H1 (cell line): ENCODE data around the gene ZNF211. TPM values are rescaled to one million over a fixed set of nuclear protein-coding genes. Genes with fewer than 3 reads are reported as not detected.

Source experiments
- CTCF ChIA-PET: fragments of 300-600 bp; sonication (Branson Sonifier 250); formaldehyde crosslinking; loops from one replicate; lab custom pipeline; 2021; ENCODE audit not compliant: partially characterized antibody; lab: Charles Lee
- POLR2A ChIA-PET: fragments of 300-600 bp; sonication (Branson Sonifier 250); formaldehyde crosslinking; loops from one replicate; lab custom pipeline; 2021; ENCODE audit warnings: inconsistent platforms; ENCODE audit not compliant: partially characterized antibody; lab: Charles Lee
- DNase-seq, 2 experiments: peaks; one replicate each; pipeline versions ENCODE4 v3.0.0 to v3.0.0-alpha.2; 2010 to 2022; ENCODE audit warnings: low spot score in 2 of 2, low read depth in 1 of 2, mixed read lengths in 1 of 2
- FAIRE-seq: peaks from 2 replicates; lab custom pipeline; 2011; peaks lifted over from hg19 to GRCh38; lab: Jason Lieb, UNC
- H2AFZ ChIP-seq: 2 replicates; pipeline ENCODE4 v1.8.1; 2012; ENCODE audit warnings: low read length, inconsistent platforms
- H2AK5ac ChIP-seq: 2 replicates; pipeline ENCODE4 v1.6.1; 2013; ENCODE audit warnings: low read depth, low read length
- H2BK120ac ChIP-seq: replicated peaks from 2 replicates; pipeline ENCODE3; 2013; ENCODE audit warnings: low read depth, low read length, inconsistent platforms
- H2BK12ac ChIP-seq: 2 replicates; pipeline ENCODE4 v1.6.1; 2013; ENCODE audit warnings: low read depth, low read length
- H2BK15ac ChIP-seq: 2 replicates; pipeline ENCODE4 v1.6.1; 2013; ENCODE audit warnings: low read length
- H2BK20ac ChIP-seq: 2 replicates; pipeline ENCODE4 v1.6.1; 2013; ENCODE audit warnings: low read length
- H2BK5ac ChIP-seq: 2 replicates; pipeline ENCODE4 v1.6.1; 2013; ENCODE audit warnings: low read depth, low read length
- H3K14ac ChIP-seq: 2 replicates; pipeline ENCODE4 v1.6.1; 2013; ENCODE audit warnings: inconsistent platforms; ENCODE audit not compliant: insufficient read length
- H3K18ac ChIP-seq: 2 replicates; pipeline ENCODE4 v1.6.1; 2013; ENCODE audit warnings: low read length; ENCODE audit errors: extremely low read depth
- H3K23ac ChIP-seq: 2 replicates; pipeline ENCODE4 v1.6.1; 2013; ENCODE audit warnings: inconsistent platforms; ENCODE audit not compliant: insufficient read length
- H3K23me2 ChIP-seq: 2 replicates; pipeline ENCODE4 v1.6.1; 2013; ENCODE audit warnings: low read depth, low read length
- H3K27ac ChIP-seq: 2 replicates; pipeline ENCODE4 v1.6.1; 2011; ENCODE audit warnings: low read depth, low read length, inconsistent platforms
- H3K27me3 ChIP-seq, 4 experiments: replicated peaks in 1 of 4; 1 replicate in 1 of 4; 2 replicates in 3 of 4; pipeline versions ENCODE4 v1.6.1 to v1.8.1; 2011 to 2013; ENCODE audit warnings: low read length in 3 of 4, mild to moderate bottlenecking in 3 of 4, inconsistent platforms in 2 of 4, mixed read lengths in 2 of 4, moderate library complexity in 1 of 4; ENCODE audit not compliant: control insufficient read depth in 3 of 4, insufficient read depth in 3 of 4; ENCODE audit errors: extremely low read depth in 1 of 4
- H3K36me3 ChIP-seq, 4 experiments: 2 replicates each; pipeline versions ENCODE4 v1.6.1 to v1.8.1; 2011 to 2013; ENCODE audit warnings: mild to moderate bottlenecking in 4 of 4, low read length in 3 of 4, moderate library complexity in 2 of 4, control low read depth in 1 of 4, inconsistent platforms in 1 of 4; ENCODE audit not compliant: insufficient read depth in 4 of 4, control insufficient read depth in 2 of 4
- H3K4ac ChIP-seq: replicated peaks from 2 replicates; pipeline ENCODE3; 2013; ENCODE audit warnings: low read length, low read depth, mixed read lengths, inconsistent platforms; ENCODE audit not compliant: insufficient read length
- H3K4me1 ChIP-seq, 4 experiments: replicated peaks in 1 of 4; 1 replicate in 1 of 4; 2 replicates in 3 of 4; pipeline versions ENCODE4 v1.6.1 to v1.8.1; 2011 to 2013; ENCODE audit warnings: low read length in 3 of 4, inconsistent platforms in 2 of 4, mixed read lengths in 1 of 4; ENCODE audit not compliant: insufficient read depth in 4 of 4, control insufficient read depth in 3 of 4
- H3K4me2 ChIP-seq, 2 experiments: 2 replicates each; pipeline versions ENCODE4 v1.6.1 to v1.8.1; 2011 to 2013; ENCODE audit warnings: low read depth in 2 of 2, low read length in 2 of 2, control low read depth in 1 of 2, inconsistent platforms in 1 of 2, mild to moderate bottlenecking in 1 of 2; ENCODE audit not compliant: insufficient read depth in 1 of 2
- H3K4me3 ChIP-seq, 4 experiments: fragments of 200-600, 300-600 bp in 1 of 4; sonication (generic), shearing (Covaris generic), sonication (Bioruptor Twin) in 1 of 4; 2 replicates each; pipeline versions ENCODE4 v1.5.1 to v1.8.1; 2011 to 2016; ENCODE audit warnings: low read length in 4 of 4, low read depth in 3 of 4, control low read depth in 2 of 4, inconsistent platforms in 2 of 4, mild to moderate bottlenecking in 2 of 4, mixed read lengths in 1 of 4, moderate library complexity in 1 of 4; ENCODE audit not compliant: insufficient read depth in 2 of 4; ENCODE audit errors: extremely low read depth in 1 of 4
- H3K56ac ChIP-seq: replicated peaks from 2 replicates; pipeline ENCODE3; 2013; ENCODE audit warnings: low read depth, mild to moderate bottlenecking, mixed read lengths, low read length, inconsistent platforms; ENCODE audit not compliant: insufficient read length
- H3K79me1 ChIP-seq: 2 replicates; pipeline ENCODE4 v1.6.1; 2013; ENCODE audit warnings: low read depth, low read length, control low read depth
- H3K79me2 ChIP-seq, 2 experiments: 2 replicates each; pipeline versions ENCODE4 v1.6.1 to v1.8.1; 2012 to 2013; ENCODE audit warnings: low read length in 2 of 2, mild to moderate bottlenecking in 2 of 2, inconsistent platforms in 1 of 2; ENCODE audit not compliant: insufficient read depth in 2 of 2, control insufficient read depth in 1 of 2
- H3K9ac ChIP-seq, 4 experiments: replicated peaks in 1 of 4; 1 replicate in 1 of 4; 2 replicates in 3 of 4; pipeline versions ENCODE4 v1.6.1 to v1.8.1; 2011 to 2013; ENCODE audit warnings: low read depth in 3 of 4, low read length in 3 of 4, control low read depth in 2 of 4, mild to moderate bottlenecking in 2 of 4, moderate library complexity in 2 of 4, inconsistent platforms in 1 of 4; ENCODE audit errors: extremely low read depth in 1 of 4
- H3K9me3 ChIP-seq, 2 experiments: 2 replicates each; pipeline versions ENCODE4 v1.6.1 to v1.8.1; 2012 to 2013; ENCODE audit warnings: mild to moderate bottlenecking in 2 of 2, moderate library complexity in 2 of 2, control low read depth in 1 of 2, inconsistent platforms in 1 of 2, low read depth in 1 of 2, low read length in 1 of 2, mixed read lengths in 1 of 2; ENCODE audit not compliant: insufficient read depth in 2 of 2
- H4K20me1 ChIP-seq, 2 experiments: replicated peaks in 1 of 2; 2 replicates each; pipeline versions ENCODE3 to v1.8.1; 2011 to 2013; ENCODE audit warnings: inconsistent platforms in 2 of 2, low read length in 2 of 2, mild to moderate bottlenecking in 1 of 2; ENCODE audit not compliant: insufficient read depth in 2 of 2, control insufficient read depth in 1 of 2
- H4K5ac ChIP-seq: 2 replicates; pipeline ENCODE4 v1.6.1; 2013; ENCODE audit warnings: low read length, low read depth, mixed read lengths, inconsistent platforms; ENCODE audit not compliant: insufficient read length
- H4K8ac ChIP-seq: 2 replicates; pipeline ENCODE4 v1.8.0; 2013; ENCODE audit warnings: mild to moderate bottlenecking, moderate library complexity, low read length, inconsistent platforms; ENCODE audit not compliant: insufficient read depth; ENCODE audit errors: extremely low read depth
- H4K91ac ChIP-seq: replicated peaks from 2 replicates; pipeline ENCODE3; 2013; ENCODE audit warnings: low read length, mixed read lengths, inconsistent platforms; ENCODE audit not compliant: insufficient read length
- MAFK ChIP-seq: IDR thresholded peaks from 2 replicates; pipeline ENCODE4 v1.6.1; 2012; ENCODE audit warnings: low read depth, mild to moderate bottlenecking, improper control_type of control experiment, low read length
- POLR2AphosphoS5 ChIP-seq: IDR thresholded peaks from 2 replicates; pipeline ENCODE4 v1.6.1; 2011; ENCODE audit warnings: low read depth, low read length
- WGBS, 2 experiments: shearing (Covaris generic) in 1 of 2; methylation state at CpG; one replicate each; pipeline versions ENCODE4 v1.1.6 to v1.1.7; 2013 to 2015; ENCODE audit warnings: low lambda C conversion rate in 2 of 2, mixed read lengths in 2 of 2, inconsistent platforms in 1 of 2, low coverage in 1 of 2, missing lambda C conversion rate in 1 of 2; ENCODE audit not compliant: insufficient replicate concordance in 2 of 2, insufficient coverage in 1 of 2, insufficient read length in 1 of 2; ENCODE audit errors: extremely low coverage in 1 of 2, missing lambda C conversion rate in 1 of 2; 5-methylcytosine and 5-hydroxymethylcytosine counted together
- polyA plus RNA-seq, 7 experiments: library from polyadenylated mRNA; depleted of rRNA in 3 of 7; stranded (reverse) in 5 of 7; unstranded in 2 of 7; fragments of >200 nt in 5 of 7; fragments of 200-250 nt in 2 of 7; gene quantifications; 1 replicate in 5 of 7; 2 replicates in 1 of 7; 4 replicates in 1 of 7; pipeline versions ENCODE4 v1.2.1 to v1.2.3, GENCODE V29; 2011 to 2013; ENCODE audit warnings: missing spikeins in 2 of 7, mixed read lengths in 2 of 7
- total RNA-seq: library from RNA; stranded (reverse); fragmentation: NEBNext Ultra II Directional; extraction: Animal tissue kit (Norgen Biotek cat#: 25700); gene quantifications from 2 replicates; pipeline ENCODE4 v1.2.1, GENCODE V29; 2021

Gene ZNF211
- total and polyA plus RNA-seq, 2 of the 8 experiments (the other 6 are each of a cell fraction or from before 2014, with no cell fraction given) = 7.5 to 15.7 TPM

DNA sequence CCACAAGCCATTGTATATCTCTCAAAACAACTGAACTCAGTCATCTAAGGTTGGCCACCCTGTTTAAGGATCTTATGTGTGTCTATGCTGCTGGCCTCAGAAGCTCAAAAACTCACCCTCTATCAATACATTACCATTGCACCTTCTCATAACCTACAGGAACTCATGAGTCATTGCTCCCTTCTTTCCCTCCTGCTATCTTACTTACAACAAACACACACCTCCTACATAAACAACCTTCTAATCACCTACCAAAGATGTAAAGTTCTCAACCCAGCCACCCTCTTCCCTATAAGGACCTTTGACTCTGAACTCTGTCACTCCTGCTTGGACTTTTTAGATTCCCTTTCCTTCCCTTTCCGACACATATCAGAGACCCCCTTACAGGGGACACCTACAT is 22.5 kb downstream of the ZNF211 start:
- no peak overlapping the region for H3K23ac ChIP-seq
- no peak overlapping the region for H3K4me3 ChIP-seq
- H2BK15ac ChIP-seq = no peak overlapping the region
- no peaks in the 10 kb centered on the region for H3K9me3 ChIP-seq
- no peak overlapping the region for H2BK120ac ChIP-seq
- H3K23me2 ChIP-seq = no peaks in the 10 kb centered on the region; the same call in 1 of the 2 replicates
- no peaks in the 10 kb centered on the region for H4K20me1 ChIP-seq
- H3K4me1 ChIP-seq = peaks cover 0 to 2% (median 0%) of the 10 kb centered on the region in 4 experiments; a peak in 1 of 7 replicates
- H3K56ac ChIP-seq = no peak overlapping the region
- no peak overlapping the region for H2BK5ac ChIP-seq
- H2BK20ac ChIP-seq = no peak overlapping the region
- no peak overlapping the region for H3K4ac ChIP-seq
- H3K14ac ChIP-seq = no peak overlapping the region
- no peak overlapping the region for H3K4me2 ChIP-seq
- H3K18ac ChIP-seq = no peak overlapping the region
- H2BK12ac ChIP-seq = no peak overlapping the region
- no peak for DNase-seq
- CTCF ChIA-PET = interaction anchor here (0.6 to 1.3 kb wide), 2 partner anchors 9 to 229 kb away, joined by 3 to 4 read pairs; no protein-coding TSS in a partner anchor
- no peaks in the 10 kb centered on the region for H3K79me1 ChIP-seq
- H3K27ac ChIP-seq = no peak overlapping the region
- no peaks in the 10 kb centered on the region for H3K79me2 ChIP-seq
- TF ChIP-seq MAFK = no peak
- TF ChIP-seq POLR2AphosphoS5 = no peak
- H3K27me3 ChIP-seq = peaks cover 0 to 2% (median 0%) of the 10 kb centered on the region in 4 experiments; a peak in 3 of 7 replicates
- H3K9ac ChIP-seq = no peak overlapping the region
- no peak for FAIRE-seq
- H2AK5ac ChIP-seq = no peak overlapping the region
- H3K36me3 ChIP-seq = no peaks in the 10 kb centered on the region
- 100% methylated on average over 1 of the region's 1 CpG; no CpG with 5 or more reads in 1 of the 2 experiments for WGBS, 2 experiments
- no peak overlapping the region for H4K5ac ChIP-seq
- no peak overlapping the region for H2AFZ ChIP-seq
- no peak overlapping the region for H4K91ac ChIP-seq
- no peak overlapping the region for H4K8ac ChIP-seq
- POLR2A ChIA-PET = interaction anchor here (0.7 to 1.9 kb wide), 5 partner anchors 9 to 220 kb away, joined by 3 to 9 read pairs (median 3); partner anchors contain the start of genes ZNF211 and ZNF749
